ENCODE results near the gene GAN.
"Not testable (repeated sequence)": the region's sequence is repeated elsewhere in the genome, so short reads cannot be mapped to it uniquely, and the experiment has no call there.

Gene GAN

DNA sequence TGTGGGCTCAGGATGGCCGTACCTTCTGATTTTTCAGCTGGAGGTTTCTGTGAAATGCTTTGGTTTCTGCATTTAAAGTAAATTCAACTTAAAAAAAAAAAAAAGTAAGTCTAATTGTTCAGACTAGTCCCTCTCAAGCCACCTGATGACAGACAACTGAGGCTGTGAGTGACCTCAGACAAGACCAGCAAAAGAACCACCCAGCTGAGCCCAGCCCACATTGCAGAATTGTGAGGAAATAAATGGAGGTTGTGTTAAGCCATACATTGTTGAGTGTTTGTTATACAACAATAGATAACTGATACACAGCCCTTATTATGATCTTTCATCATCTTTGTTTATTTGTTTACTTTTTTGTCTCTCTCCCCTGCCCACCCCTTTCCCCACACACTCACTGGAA lies 85.1 kb downstream of the GAN start:
- H3K27me3 ChIP-seq (ENCODE audit: insufficient read depth, low read length), result no peaks in the 10 kb centered on the region
- no peak overlapping the region for H2AFZ ChIP-seq (ENCODE audit: low read depth, low read length)
- H3K4me3 ChIP-seq (ENCODE audit: low read length), result no peak overlapping the region
- H3K36me3 ChIP-seq (ENCODE audit: insufficient read depth, low read length), result no peaks in the 10 kb centered on the region
- peaks cover 6% of the 10 kb centered on the region for H3K4me1 ChIP-seq (ENCODE audit: insufficient read depth, low read length)
- H3K9me3 ChIP-seq (ENCODE audit: low read length), result no peaks in the 10 kb centered on the region

- H3K4me3 ChIP-seq (ENCODE audit: low read length), result no peak overlapping the region
- no peaks in the 10 kb centered on the region for H3K27me3 ChIP-seq (ENCODE audit: insufficient read depth, low read length)
- H3K36me3 ChIP-seq (ENCODE audit: insufficient read depth, low read length), result no peaks in the 10 kb centered on the region
- H3K9me3 ChIP-seq (ENCODE audit: low read length), result no peaks in the 10 kb centered on the region
- H3K4me1 ChIP-seq (ENCODE audit: insufficient read depth, low read length), result peaks cover 6% of the 10 kb centered on the region
- no peak overlapping the region for H2AFZ ChIP-seq (ENCODE audit: low read depth, low read length)
Measured at GRCh38 chr16:81401035-81401950, 86.5 kb downstream of the GAN start.

- peaks cover 6% of the 10 kb centered on the region for H3K4me1 ChIP-seq (ENCODE audit: insufficient read depth, low read length)
- no peaks in the 10 kb centered on the region for H3K9me3 ChIP-seq (ENCODE audit: low read length)
- H2AFZ ChIP-seq (ENCODE audit: low read depth, low read length), result peak overlapping the region; percentile 41
- H3K27me3 ChIP-seq (ENCODE audit: insufficient read depth, low read length), result no peaks in the 10 kb centered on the region
- no peaks in the 10 kb centered on the region for H3K36me3 ChIP-seq (ENCODE audit: insufficient read depth, low read length)
- H3K4me3 ChIP-seq (ENCODE audit: low read length), result no peak overlapping the region
Measured at GRCh38 chr16:81403208-81403600, 88.4 kb downstream of the GAN start.

- H3K4me3 ChIP-seq (ENCODE audit: low read length), result peak overlapping the region; percentile 34
- H3K36me3 ChIP-seq (ENCODE audit: insufficient read depth, low read length), result no peaks in the 10 kb centered on the region
- no peaks in the 10 kb centered on the region for H3K9me3 ChIP-seq (ENCODE audit: low read length)
- H3K4me1 ChIP-seq (ENCODE audit: insufficient read depth, low read length), result peaks cover 6% of the 10 kb centered on the region
- no peaks in the 10 kb centered on the region for H3K27me3 ChIP-seq (ENCODE audit: insufficient read depth, low read length)
- peak overlapping the region; percentile 41 for H2AFZ ChIP-seq (ENCODE audit: low read depth, low read length)
Measured at GRCh38 chr16:81403601-81404391, 89.0 kb downstream of the GAN start.

GRCh38 chr16:81405002-81405401 lies 90.2 kb downstream of the GAN start:
- H3K36me3 ChIP-seq (ENCODE audit: insufficient read depth, low read length); H2AFZ ChIP-seq (ENCODE audit: low read depth, low read length); H3K4me3 ChIP-seq (ENCODE audit: low read length); H3K9me3 ChIP-seq (ENCODE audit: low read length); H3K4me1 ChIP-seq (ENCODE audit: insufficient read depth, low read length); H3K27me3 ChIP-seq (ENCODE audit: insufficient read depth, low read length): not testable (repeated sequence)

GRCh38 chr16:81405702-81406113 lies 90.9 kb downstream of the GAN start:
- Histone ChIP-seq H3K36me3 (ENCODE audit: insufficient read depth, low read length) (no peaks in the 10 kb centered on the region), H3K4me3 (ENCODE audit: low read length) (no peak overlapping the region), H3K4me1 (ENCODE audit: insufficient read depth, low read length) (peaks cover 8% of the 10 kb centered on the region), H3K27me3 (ENCODE audit: insufficient read depth, low read length) (no peaks in the 10 kb centered on the region), H3K9me3 (ENCODE audit: low read length) (no peaks in the 10 kb centered on the region), H2AFZ (ENCODE audit: low read depth, low read length) (no peak overlapping the region)

GRCh38 chr16:81408409-81408950 lies 93.7 kb downstream of the GAN start:
- Histone ChIP-seq H3K27me3 (ENCODE audit: insufficient read depth, low read length) (no peaks in the 10 kb centered on the region), H3K4me1 (ENCODE audit: insufficient read depth, low read length) (peaks cover 13% of the 10 kb centered on the region), H3K9me3 (ENCODE audit: low read length) (no peaks in the 10 kb centered on the region), H3K36me3 (ENCODE audit: insufficient read depth, low read length) (no peaks in the 10 kb centered on the region), H3K4me3 (ENCODE audit: low read length) (no peak overlapping the region), H2AFZ (ENCODE audit: low read depth, low read length) (no peak overlapping the region)

GRCh38 chr16:81409016-81409556 lies 94.3 kb downstream of the GAN start:
- Histone ChIP-seq H2AFZ (ENCODE audit: low read depth, low read length) (no peak overlapping the region), H3K4me3 (ENCODE audit: low read length) (no peak overlapping the region), H3K36me3 (ENCODE audit: insufficient read depth, low read length) (no peaks in the 10 kb centered on the region), H3K9me3 (ENCODE audit: low read length) (no peaks in the 10 kb centered on the region), H3K4me1 (ENCODE audit: insufficient read depth, low read length) (peaks cover 7% of the 10 kb centered on the region), H3K27me3 (ENCODE audit: insufficient read depth, low read length) (no peaks in the 10 kb centered on the region)

DNA sequence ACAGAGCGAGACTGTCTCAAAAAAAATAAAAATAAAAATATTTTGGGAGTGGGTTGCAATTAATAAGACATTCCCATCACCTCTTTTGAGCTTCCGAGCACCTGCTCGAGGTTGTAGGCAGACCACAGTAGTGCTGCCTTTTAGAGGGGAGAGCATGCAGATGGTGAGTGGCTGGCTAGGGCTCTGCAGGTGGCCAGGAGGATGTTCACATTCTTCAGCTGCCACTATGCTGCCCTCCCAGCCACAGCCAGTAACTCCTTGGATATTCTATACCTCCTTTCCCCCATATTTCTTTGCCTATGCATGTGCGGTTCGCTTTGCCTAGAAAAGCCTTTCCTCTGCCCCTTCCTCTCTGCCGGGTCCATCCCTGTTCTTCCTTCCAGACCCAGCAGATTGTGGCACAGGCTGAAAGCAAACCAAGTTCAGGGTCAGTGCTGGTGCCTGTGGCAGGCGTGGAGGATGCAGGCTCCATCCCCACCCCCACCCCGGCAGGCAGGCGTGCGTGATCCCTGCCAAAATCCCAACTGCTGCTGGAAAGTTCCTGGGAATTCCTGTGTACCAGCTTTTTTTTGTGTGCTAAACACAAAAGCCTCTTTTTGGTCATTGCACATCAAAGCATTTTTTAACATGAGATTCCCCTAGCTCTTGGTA lies 96.0 kb downstream of the GAN start:
- no peaks in the 10 kb centered on the region for H3K9me3 ChIP-seq (ENCODE audit: low read length)
- H3K4me3 ChIP-seq (ENCODE audit: low read length), result no peak overlapping the region
- H3K36me3 ChIP-seq (ENCODE audit: insufficient read depth, low read length), result no peaks in the 10 kb centered on the region
- H2AFZ ChIP-seq (ENCODE audit: low read depth, low read length), result no peak overlapping the region
- H3K27me3 ChIP-seq (ENCODE audit: insufficient read depth, low read length), result no peaks in the 10 kb centered on the region
- H3K4me1 ChIP-seq (ENCODE audit: insufficient read depth, low read length), result peaks cover 23% of the 10 kb centered on the region

DNA sequence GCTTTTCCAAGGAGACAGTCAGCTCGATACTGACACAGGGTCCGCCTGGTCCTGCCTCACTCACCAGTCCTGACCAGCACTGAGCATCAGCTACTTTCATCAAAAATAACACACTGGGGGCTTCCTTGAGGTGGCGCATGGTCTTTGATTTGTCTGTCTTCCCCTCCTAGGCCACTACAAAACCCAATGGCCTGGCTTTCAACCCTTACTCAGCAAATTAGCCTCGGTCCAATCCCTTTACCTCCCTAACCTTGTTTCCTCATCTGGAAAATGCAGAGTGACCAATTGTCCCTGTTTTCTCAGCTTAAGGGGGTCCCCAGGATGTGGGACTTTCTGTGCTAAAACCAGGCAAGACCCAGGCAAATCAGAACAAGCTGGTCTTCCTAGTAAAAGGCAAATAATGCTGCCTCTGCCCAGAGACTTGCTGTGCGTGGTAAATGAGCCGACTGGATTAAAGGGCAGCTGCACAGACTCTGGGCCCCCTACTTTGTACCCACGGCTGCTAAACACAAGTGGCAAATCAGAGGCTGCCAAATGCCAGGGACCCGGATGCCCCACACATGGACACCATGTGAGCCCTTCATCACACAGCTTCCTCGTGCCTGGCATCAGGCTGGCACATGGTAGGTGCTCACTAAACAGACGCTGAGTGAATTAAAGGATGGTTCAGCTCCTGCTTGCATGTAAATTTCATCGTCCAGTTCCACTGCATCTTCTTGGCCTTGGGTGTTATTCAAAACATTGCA lies 98.7 kb downstream of the GAN start:
- H3K4me3 ChIP-seq (ENCODE audit: low read length), result no peak overlapping the region
- no peaks in the 10 kb centered on the region for H3K27me3 ChIP-seq (ENCODE audit: insufficient read depth, low read length)
- H3K9me3 ChIP-seq (ENCODE audit: low read length), result no peaks in the 10 kb centered on the region
- H2AFZ ChIP-seq (ENCODE audit: low read depth, low read length), result no peak overlapping the region
- H3K36me3 ChIP-seq (ENCODE audit: insufficient read depth, low read length), result no peaks in the 10 kb centered on the region
- H3K4me1 ChIP-seq (ENCODE audit: insufficient read depth, low read length), result peaks cover 34% of the 10 kb centered on the region

GRCh38 chr16:81415751-81416150 lies 101.0 kb downstream of the GAN start:
- H3K4me1 ChIP-seq (ENCODE audit: insufficient read depth, low read length), result peaks cover 31% of the 10 kb centered on the region
- no peaks in the 10 kb centered on the region for H3K27me3 ChIP-seq (ENCODE audit: insufficient read depth, low read length)

GRCh38 chr16:81416749-81417148 lies 102.0 kb downstream of the GAN start:
- Histone ChIP-seq H3K4me1 (ENCODE audit: insufficient read depth, low read length) (peaks cover 27% of the 10 kb centered on the region), H2AFZ (ENCODE audit: low read depth, low read length) (no peak overlapping the region), H3K36me3 (ENCODE audit: insufficient read depth, low read length) (no peaks in the 10 kb centered on the region), H3K4me3 (ENCODE audit: low read length) (no peak overlapping the region), H3K9me3 (ENCODE audit: low read length) (no peaks in the 10 kb centered on the region), H3K27me3 (ENCODE audit: insufficient read depth, low read length) (no peaks in the 10 kb centered on the region)

More at GRCh38 chr16:81415751-81416150, 101.0 kb downstream of the GAN start:
- Histone ChIP-seq H3K4me3 (ENCODE audit: low read length) (no peak overlapping the region), H3K36me3 (ENCODE audit: insufficient read depth, low read length) (no peaks in the 10 kb centered on the region), H3K9me3 (ENCODE audit: low read length) (no peaks in the 10 kb centered on the region), H2AFZ (ENCODE audit: low read depth, low read length) (no peak overlapping the region)
